Right lobe of liver (tissue), 4 donors: ENCODE results near the gene CTDSPL.

ENCODE experiments used
- CTCF ChIP-seq, 4 donors: fragments of 200-600 bp in 3 of 4; fragments of 450-650 bp in 1 of 4; IDR thresholded peaks; one replicate each; pipeline versions ENCODE4 v1.5.1 to v1.8.0; 2016 to 2022; ENCODE audit warnings: antibody characterized with exemption in 4 of 4, mild to moderate bottlenecking in 2 of 4
- POLR2A ChIP-seq: fragments of 450-650 bp; IDR thresholded peaks from one replicate; pipeline ENCODE4 v1.6.1; 2017; ENCODE audit warnings: antibody characterized with exemption, mild to moderate bottlenecking
- donor health status: DM: no; HTN: no; CAD: no.
- donor health status: DM: no; HTN: no; CAD: no.
- donor health status: DM: no; HTN: yes; CAD: no.

GRCh38 chr3:37826933-37827332, 34.7 kb upstream of the CTDSPL start:
- TF ChIP-seq CTCF (IDR thresholded peaks at IDR 0.05) (no peak), POLR2A (no peak)
